Activated CD8-positive, alpha-beta memory T cell treated with anti-CD3 and anti-CD28 coated beads, Interleukin-2, amount 10 ng/mL, durations not matched to agents 7 days and 5 days (primary cell): ENCODE results near the gene UGT1A5. TPM values are rescaled to one million over a fixed set of nuclear protein-coding genes. Genes with fewer than 3 reads are reported as not detected.
A peak's percentile ranks its signal among the peaks of the same experiment; 100 is the strongest.

Source experiments
- ATAC-seq: fragments of 150-1000 bp; cut with Tn5 transposase; one replicate; pipeline ENCODE4 v1.10.0; 2021; ENCODE audit warnings: moderate library complexity
- CTCF ChIA-PET: fragments of 350-600 bp; sonication (Branson Sonifier 250); formaldehyde crosslinking; loops from one replicate; lab custom pipeline; 2021; ENCODE audit warnings: antibody characterized with exemption; lab: Charles Lee
- DNase-seq: peaks from one replicate; pipeline ENCODE4 v3.0.0-alpha.2; 2020
- H3K27ac Mint-ChIP-seq: one replicate; pipeline ENCODE4 v1.8.0; 2021; ENCODE audit warnings: mild to moderate bottlenecking, mixed read lengths
- H3K27me3 Mint-ChIP-seq: one replicate; pipeline ENCODE4 v1.8.0; 2021; ENCODE audit warnings: mixed read lengths
- H3K36me3 Mint-ChIP-seq: one replicate; pipeline ENCODE4 v1.8.0; 2021; ENCODE audit warnings: mild to moderate bottlenecking, mixed read lengths
- H3K4me1 Mint-ChIP-seq: one replicate; pipeline ENCODE4 v1.8.0; 2021; ENCODE audit warnings: mixed read lengths
- H3K4me3 Mint-ChIP-seq: one replicate; pipeline ENCODE4 v1.8.0; 2021; ENCODE audit warnings: mild to moderate bottlenecking, moderate library complexity, mixed read lengths
- H3K9me3 Mint-ChIP-seq: one replicate; pipeline ENCODE4 v1.8.0; 2022; ENCODE audit warnings: low read depth, mixed read lengths
- total RNA-seq, 2 experiments: library from RNA; stranded (reverse); gene quantifications; one replicate each; pipeline ENCODE4 v1.2.3, GENCODE V29; 2021

The UGT1A5 gene
- total RNA-seq, 2 experiments from 2014 or later: not detected

DNA sequence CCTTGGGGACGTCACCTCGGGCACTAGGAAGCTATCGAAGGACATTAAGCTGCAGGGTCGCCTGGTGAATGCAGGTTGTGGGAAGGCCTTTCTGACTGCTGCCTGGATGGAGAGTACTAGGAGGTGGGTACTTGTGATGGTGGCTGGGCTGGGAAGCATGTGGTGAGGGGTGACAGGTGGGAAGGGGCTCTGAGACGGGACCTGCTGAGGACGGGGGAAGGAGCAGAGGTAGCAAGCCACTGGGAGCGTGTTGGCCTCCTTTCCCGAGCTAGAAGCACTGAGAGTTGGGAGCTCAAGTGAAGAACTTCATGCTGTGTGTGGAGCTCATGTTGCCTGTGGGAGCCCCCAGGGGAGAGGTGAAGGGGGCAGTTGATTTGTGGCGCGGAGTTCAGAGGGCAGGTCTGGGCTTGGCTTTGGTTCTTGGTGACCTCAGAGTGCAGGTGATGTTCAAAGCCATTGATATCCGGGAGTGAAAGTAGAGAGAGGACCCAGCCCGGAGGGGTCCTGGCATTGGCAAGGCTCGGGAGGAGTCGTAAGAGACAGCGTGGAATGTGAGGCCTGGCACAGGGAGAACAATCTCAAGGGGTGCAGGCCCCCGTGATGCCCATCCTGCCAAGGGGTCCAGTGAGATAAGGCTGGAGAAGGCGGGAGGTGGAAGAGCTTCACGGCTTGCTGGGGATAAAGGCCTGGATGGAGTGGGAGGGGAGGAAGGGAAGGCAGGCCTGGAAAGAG is 78.6 kb downstream of the UGT1A5 start:
- Mint-ChIP-seq H3K4me3 (no peak overlapping the region), H3K4me1 (no peaks in the 10 kb centered on the region), H3K9me3 (peaks cover under 1% of the 10 kb centered on the region), H3K36me3 (no peaks in the 10 kb centered on the region), H3K27me3 (peaks cover 2% of the 10 kb centered on the region), H3K27ac (no peak overlapping the region)
- no peak for DNase-seq
- CTCF ChIA-PET: no interaction called here
- ATAC-seq: no peak

DNA sequence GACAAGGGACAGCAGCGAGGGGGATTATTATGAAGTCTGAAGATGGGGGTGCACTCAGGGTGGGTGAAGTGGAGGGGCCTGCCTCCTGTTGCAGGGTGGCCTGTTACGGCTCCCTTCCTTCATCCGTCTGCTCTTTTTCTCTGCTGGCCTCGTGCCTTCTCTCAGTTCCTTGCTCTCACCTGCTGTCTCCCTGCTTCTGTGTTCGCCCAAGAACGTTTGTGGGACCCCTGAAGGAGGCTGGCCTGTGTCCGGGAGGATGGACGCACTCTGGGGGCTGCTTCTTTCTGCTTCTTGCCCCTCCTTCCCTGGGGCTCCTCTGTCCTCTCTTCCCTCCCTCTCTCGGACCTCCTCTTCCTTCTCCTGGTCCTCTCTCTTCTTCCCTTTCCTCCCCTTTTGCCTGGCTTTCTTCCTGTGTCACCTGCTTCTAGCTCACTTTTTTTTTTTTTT is 79.2 kb downstream of the UGT1A5 start:
- no peak overlapping the region for H3K4me3 Mint-ChIP-seq
- no peak for ATAC-seq
- no peaks in the 10 kb centered on the region for H3K36me3 Mint-ChIP-seq
- no peak for DNase-seq
- CTCF ChIA-PET: no interaction called here
- no peaks in the 10 kb centered on the region for H3K27me3 Mint-ChIP-seq
- H3K27ac Mint-ChIP-seq: no peak overlapping the region
- H3K9me3 Mint-ChIP-seq: no peaks in the 10 kb centered on the region
- no peaks in the 10 kb centered on the region for H3K4me1 Mint-ChIP-seq

GRCh38 chr2:233792720-233793119 is 80.0 kb downstream of the UGT1A5 start:
- no peaks in the 10 kb centered on the region for H3K9me3 Mint-ChIP-seq
- no peak overlapping the region for H3K4me3 Mint-ChIP-seq
- ATAC-seq: no peak
- CTCF ChIA-PET: no interaction called here
- no peak for DNase-seq
- H3K27ac Mint-ChIP-seq: no peak overlapping the region
- H3K4me1 Mint-ChIP-seq: no peaks in the 10 kb centered on the region
- H3K36me3 Mint-ChIP-seq: no peaks in the 10 kb centered on the region
- no peaks in the 10 kb centered on the region for H3K27me3 Mint-ChIP-seq

DNA sequence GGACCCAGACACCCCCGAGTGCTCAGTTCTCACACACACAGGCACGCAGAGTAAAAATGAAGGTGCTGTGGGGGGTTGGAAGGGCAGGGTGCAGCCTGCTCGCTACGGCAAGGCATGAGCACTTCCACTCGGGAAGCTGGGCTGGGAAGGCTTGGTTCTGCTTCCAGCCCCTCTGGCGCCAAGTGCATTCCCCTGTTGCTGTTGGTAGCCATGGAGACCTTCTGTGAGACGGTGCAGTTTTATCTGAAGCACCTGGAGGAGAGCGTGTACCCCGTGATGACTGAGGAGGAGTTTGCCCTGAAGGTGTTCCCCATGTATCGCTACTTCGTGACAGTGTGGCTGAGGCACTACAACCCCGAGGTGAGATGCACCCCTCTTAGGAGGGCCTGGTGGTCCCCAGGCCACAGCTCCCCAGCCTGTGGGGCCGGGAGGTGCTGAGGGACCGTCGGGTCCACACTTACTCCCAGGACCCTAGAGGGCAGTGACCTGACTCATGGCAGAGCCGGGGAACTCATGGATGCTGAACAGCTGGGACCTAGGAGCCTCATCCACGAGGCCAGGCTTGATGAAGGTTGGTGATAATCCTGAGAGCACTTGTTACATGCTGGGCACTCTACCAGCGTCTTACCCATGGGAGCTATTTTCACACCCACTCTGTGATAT is 80.9 kb downstream of the UGT1A5 start:
- Mint-ChIP-seq H3K4me1 (no peaks in the 10 kb centered on the region), H3K27me3 (no peaks in the 10 kb centered on the region), H3K36me3 (no peaks in the 10 kb centered on the region), H3K9me3 (no peaks in the 10 kb centered on the region), H3K4me3 (no peak overlapping the region), H3K27ac (no peak overlapping the region)
- ATAC-seq: no peak
- no peak for DNase-seq
- CTCF ChIA-PET: no interaction called here

GRCh38 chr2:233794128-233794658 is 81.5 kb downstream of the UGT1A5 start:
- H3K4me1 Mint-ChIP-seq: no peaks in the 10 kb centered on the region
- no peaks in the 10 kb centered on the region for H3K9me3 Mint-ChIP-seq
- ATAC-seq (no peak), DNase-seq (peak; percentile 29)
- H3K4me3 Mint-ChIP-seq: no peak overlapping the region
- no peaks in the 10 kb centered on the region for H3K36me3 Mint-ChIP-seq
- no peaks in the 10 kb centered on the region for H3K27me3 Mint-ChIP-seq
- CTCF ChIA-PET: no interaction called here
- H3K27ac Mint-ChIP-seq: no peak overlapping the region

DNA sequence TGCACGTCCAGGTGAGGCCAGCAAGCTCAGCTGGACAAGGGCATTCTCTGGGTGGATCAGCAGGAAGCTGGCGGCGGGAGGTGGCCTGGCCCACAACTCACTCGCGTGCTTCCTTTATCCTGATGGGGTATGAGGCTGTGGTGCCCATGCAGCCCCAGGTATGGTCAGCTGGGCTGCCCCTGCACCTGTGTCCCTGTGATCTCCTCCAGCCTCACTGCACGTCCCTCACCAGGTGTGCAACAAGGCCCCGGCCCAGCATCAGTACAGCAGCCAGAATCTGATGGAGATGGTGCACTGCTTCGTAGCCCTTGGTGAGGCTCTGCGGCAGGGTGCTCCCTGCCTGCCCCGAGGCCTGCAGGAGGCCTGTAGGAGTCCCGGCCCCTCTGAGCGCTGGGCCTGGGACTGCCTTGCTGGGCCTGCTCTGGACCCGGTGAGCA is 83.0 kb downstream of the UGT1A5 start:
- Mint-ChIP-seq H3K4me1 (peaks cover 2% of the 10 kb centered on the region), H3K9me3 (no peaks in the 10 kb centered on the region)

GRCh38 chr2:233796254-233796653 is 83.5 kb downstream of the UGT1A5 start:
- peaks cover 6% of the 10 kb centered on the region for H3K4me1 Mint-ChIP-seq

More for the DNA sequence above, 83.0 kb downstream of the UGT1A5 start:
- CTCF ChIA-PET: no interaction called here
- ATAC-seq (no peak), DNase-seq (peak; percentile 31)
- Mint-ChIP-seq H3K4me3 (no peak overlapping the region), H3K36me3 (no peaks in the 10 kb centered on the region), H3K27ac (no peak overlapping the region), H3K27me3 (no peaks in the 10 kb centered on the region)

DNA sequence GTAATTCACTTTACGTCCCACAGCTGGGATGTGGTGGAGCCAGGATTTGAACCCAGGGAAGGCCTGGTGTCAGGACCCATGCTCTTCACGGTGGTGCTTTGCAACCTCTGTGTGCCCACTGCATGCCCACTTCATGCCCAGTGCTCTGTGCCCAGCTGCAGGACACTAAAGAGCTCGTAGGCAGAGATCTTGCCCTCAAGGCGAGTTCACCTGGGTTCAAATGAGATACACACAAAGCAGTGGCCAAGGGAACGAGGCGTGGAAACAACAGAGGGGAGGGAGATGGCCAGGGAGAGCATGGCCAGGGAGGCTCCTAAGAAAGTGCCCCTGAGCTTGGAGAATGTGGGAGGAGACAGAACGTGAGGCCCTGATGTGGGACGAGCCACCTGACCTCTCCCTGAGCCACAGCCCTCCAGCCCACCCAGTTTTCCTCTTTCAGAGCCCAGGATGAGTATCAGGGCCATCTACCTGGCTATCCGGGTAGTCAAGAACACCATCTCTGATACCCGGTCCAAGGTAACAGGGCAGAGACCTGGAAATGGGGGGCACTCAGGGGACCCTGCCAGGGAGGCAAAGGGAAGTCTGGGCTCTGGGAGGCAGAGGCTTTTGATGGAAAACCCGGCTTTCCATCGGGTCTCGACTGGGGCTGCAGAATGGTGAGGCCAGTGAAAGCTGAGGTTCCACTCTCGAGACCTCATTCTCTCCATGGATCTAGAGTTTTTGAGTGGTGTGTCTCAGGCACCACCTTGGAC is 85.8 kb downstream of the UGT1A5 start:
- CTCF ChIA-PET: no interaction called here
- Mint-ChIP-seq H3K9me3 (no peaks in the 10 kb centered on the region), H3K4me1 (peaks cover 12% of the 10 kb centered on the region), H3K36me3 (no peaks in the 10 kb centered on the region), H3K27me3 (no peaks in the 10 kb centered on the region), H3K4me3 (no peak overlapping the region), H3K27ac (no peak overlapping the region)
- ATAC-seq: no peak
- peak; percentile 27 for DNase-seq

More at GRCh38 chr2:233796254-233796653, 83.5 kb downstream of the UGT1A5 start:
- Mint-ChIP-seq H3K27ac (no peak overlapping the region), H3K36me3 (no peaks in the 10 kb centered on the region), H3K4me3 (no peak overlapping the region), H3K27me3 (no peaks in the 10 kb centered on the region), H3K9me3 (no peaks in the 10 kb centered on the region)
- ATAC-seq (no peak), DNase-seq (no peak)
- CTCF ChIA-PET: no interaction called here

DNA sequence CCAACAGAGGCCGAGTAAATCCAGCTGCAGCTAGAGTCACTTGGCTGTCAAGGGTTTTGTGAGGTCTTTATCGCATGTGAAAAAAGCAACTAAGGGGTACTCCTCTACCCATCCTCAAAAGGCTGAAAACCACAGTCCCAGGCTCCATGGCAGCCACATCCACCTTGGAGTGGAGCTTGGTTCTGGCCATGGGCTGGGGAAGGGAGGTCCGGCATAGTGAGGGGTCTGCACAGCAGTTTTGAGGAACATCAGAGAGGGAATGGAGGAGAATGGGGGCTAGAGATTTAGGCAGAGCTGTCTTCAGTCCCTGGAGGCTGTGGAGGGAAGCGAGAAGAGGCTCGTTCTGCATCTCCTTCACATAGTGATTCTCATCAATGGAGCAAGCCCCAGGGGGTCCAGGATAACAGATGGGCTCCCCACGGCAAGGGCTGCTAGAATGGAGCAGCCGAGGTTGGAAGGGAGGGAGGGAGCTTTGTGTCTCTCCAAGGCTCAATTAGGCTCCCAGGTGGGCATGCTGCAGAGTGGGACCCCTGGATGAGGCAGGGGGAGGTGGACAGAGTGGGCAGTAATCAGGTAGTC is 86.5 kb downstream of the UGT1A5 start:
- Mint-ChIP-seq H3K36me3 (no peaks in the 10 kb centered on the region), H3K9me3 (no peaks in the 10 kb centered on the region), H3K27ac (no peak overlapping the region), H3K4me3 (no peak overlapping the region), H3K4me1 (peaks cover 12% of the 10 kb centered on the region), H3K27me3 (no peaks in the 10 kb centered on the region)
- CTCF ChIA-PET: no interaction called here
- DNase-seq (no peak), ATAC-seq (no peak)

DNA sequence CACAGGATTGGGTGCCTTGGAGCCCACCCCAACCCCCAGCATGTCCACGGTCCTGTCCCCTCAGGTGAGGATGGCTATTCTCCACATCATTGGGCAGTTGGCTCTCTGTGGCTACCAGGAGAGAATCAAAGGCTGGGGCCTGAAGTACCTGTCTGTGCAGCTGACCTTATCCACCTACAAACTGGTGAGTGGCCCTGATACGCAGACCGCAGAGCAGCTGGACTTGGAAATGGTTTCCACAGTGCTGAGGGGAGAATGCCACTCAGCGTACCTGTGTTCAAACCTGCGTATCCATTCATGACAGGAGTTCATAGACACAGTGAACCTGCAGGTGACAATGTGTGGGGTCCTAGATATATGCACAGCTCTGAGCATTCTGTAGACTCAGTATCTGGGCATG is 87.0 kb downstream of the UGT1A5 start:
- Mint-ChIP-seq H3K27ac (no peak overlapping the region), H3K27me3 (peaks cover 2% of the 10 kb centered on the region), H3K4me3 (no peak overlapping the region), H3K36me3 (no peaks in the 10 kb centered on the region), H3K4me1 (peaks cover 12% of the 10 kb centered on the region), H3K9me3 (no peaks in the 10 kb centered on the region)
- CTCF ChIA-PET: no interaction called here
- no peak for ATAC-seq
- DNase-seq: no peak

- H3K9me3 Mint-ChIP-seq: no peaks in the 10 kb centered on the region
- H3K27me3 Mint-ChIP-seq: peaks cover 7% of the 10 kb centered on the region
- no peak overlapping the region for H3K27ac Mint-ChIP-seq
- CTCF ChIA-PET: no interaction called here
- H3K4me1 Mint-ChIP-seq: peaks cover 12% of the 10 kb centered on the region
- no peak overlapping the region for H3K4me3 Mint-ChIP-seq
- no peak for ATAC-seq
- no peaks in the 10 kb centered on the region for H3K36me3 Mint-ChIP-seq
- peak; percentile 31 for DNase-seq
These were observed 87.5 kb downstream of the UGT1A5 start for GRCh38 chr2:233800208-233800607.

- Mint-ChIP-seq H3K9me3 (no peaks in the 10 kb centered on the region), H3K27ac (no peak overlapping the region), H3K4me1 (peaks cover 12% of the 10 kb centered on the region), H3K4me3 (no peak overlapping the region), H3K27me3 (peaks cover 17% of the 10 kb centered on the region), H3K36me3 (no peaks in the 10 kb centered on the region)
- CTCF ChIA-PET: no interaction called here
- ATAC-seq: peak; percentile 76
- DNase-seq: peak; percentile 59
These were observed 88.8 kb downstream of the UGT1A5 start for GRCh38 chr2:233801357-233802131.
